ENCODE measurements around the gene ENTHD1.

ENTHD1 gene

GRCh38 chr22:39723899-39724351 lies 169.6 kb downstream of the ENTHD1 start:
- TF ChIP-seq CTCF (IDR thresholded peaks at IDR 0.05) = no peak

- no peak for TF ChIP-seq CTCF (IDR thresholded peaks at IDR 0.05)
These were observed 170.1 kb downstream of the ENTHD1 start for GRCh38 chr22:39723463-39723862.

DNA sequence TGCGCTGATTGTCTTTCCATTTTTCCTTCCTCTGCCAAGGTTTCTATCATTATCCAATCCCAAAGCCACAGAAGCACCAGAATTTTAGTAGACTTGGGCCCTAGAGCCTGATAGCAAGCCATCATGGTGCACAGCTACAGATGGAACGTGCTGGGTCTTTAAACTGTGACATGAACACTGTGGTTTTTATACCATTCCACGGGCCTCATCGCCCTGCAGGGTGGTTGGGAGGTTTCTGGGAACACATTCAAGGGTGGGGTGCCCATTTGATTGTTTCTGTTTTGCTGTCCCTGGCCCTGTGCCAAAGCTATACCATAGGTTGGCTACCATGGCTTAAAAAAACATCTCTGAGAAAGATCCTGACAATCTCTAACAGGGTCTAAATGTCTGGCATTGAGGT lies 171.1 kb downstream of the ENTHD1 start:
- no peak for TF ChIP-seq CTCF (IDR thresholded peaks at IDR 0.05)

GRCh38 chr22:39722032-39722325 lies 171.6 kb downstream of the ENTHD1 start:
- no peak for TF ChIP-seq CTCF (IDR thresholded peaks at IDR 0.05)

DNA sequence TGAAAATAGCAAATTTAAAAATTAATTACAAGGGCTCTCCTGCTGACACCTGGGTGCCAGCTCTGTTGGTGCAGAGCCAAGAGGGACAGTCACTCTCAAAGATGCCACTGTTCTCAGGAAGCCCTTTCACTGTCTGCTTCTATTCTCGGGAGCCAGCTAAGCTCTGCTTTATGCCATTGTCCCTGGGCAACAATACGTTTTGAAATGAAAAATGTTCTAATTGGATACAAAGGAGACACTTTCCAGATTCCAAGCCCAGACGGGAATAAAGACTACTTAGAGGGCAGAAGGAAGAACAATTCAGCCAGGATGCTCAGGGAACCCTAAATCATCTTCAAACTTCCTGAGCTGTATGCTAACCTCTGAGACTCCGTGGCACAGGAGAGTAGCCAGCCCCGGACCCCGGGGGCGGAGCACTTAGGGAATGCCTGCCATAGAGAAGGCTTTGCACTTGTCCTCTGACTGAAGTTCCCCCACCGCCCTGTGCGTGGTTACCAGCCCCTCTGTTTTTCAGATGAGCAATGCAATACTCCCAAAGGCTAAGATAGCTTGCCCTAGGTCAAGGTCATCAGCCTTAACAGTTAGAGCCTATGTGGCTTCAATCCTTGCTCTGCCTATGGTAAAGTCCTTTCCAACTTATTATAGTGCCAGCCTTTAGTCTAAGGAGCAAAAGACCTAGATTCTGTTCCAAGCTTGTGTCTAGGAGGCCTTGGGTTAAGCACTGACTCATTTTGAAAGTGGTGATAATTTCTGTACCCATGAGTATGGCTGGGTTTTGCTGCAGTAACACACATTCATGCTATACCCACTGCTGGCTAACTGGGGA lies 172.1 kb downstream of the ENTHD1 start:
- TF ChIP-seq CTCF (IDR thresholded peaks at IDR 0.05) = no peak

GRCh38 chr22:39719559-39720450 lies 173.8 kb downstream of the ENTHD1 start:
- no peak for TF ChIP-seq CTCF (IDR thresholded peaks at IDR 0.05)

DNA sequence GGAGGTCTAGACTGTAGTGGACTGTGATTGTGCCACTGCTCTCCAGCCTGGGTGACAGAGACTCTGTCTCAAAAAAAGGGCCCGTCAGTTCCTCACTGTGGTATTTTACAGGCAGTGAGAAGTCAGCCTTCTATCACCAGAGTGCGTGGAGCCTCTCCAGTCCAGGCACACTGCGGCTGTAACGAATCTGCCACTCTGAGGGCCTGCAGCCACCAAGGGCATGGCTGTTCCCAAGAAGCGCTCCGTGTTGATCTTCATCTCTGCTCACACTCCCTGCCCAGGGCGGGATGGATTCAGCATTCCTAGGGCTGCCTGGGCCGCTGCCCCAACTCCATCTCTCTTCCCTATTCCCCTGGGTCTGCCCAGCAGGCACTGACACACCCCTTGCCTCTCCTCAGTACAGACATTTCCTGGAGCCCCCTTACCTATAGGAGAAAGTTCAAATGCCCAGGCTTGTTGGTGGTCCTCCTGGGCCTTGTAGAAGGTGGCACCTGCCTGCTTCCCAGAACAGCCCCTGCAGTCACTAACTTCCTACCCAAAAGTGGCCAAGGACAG lies 174.6 kb downstream of the ENTHD1 start:
- TF ChIP-seq CTCF (IDR thresholded peaks at IDR 0.05) = no peak
